GM21526 (cell line): ENCODE measurements around the gene MCTP1.
"Not testable (repeated sequence)": the region's sequence is repeated elsewhere in the genome, so short reads cannot be mapped to it uniquely, and the experiment has no call there.

Experiments
- ATAC-seq: cut with Tn5 transposase; IDR thresholded peaks from one replicate; pipeline ENCODE4 v1.9.1; 2021; ENCODE audit warnings: moderate library complexity; ENCODE audit not compliant: unreplicated experiment, low FRiP score

Gene MCTP1

DNA sequence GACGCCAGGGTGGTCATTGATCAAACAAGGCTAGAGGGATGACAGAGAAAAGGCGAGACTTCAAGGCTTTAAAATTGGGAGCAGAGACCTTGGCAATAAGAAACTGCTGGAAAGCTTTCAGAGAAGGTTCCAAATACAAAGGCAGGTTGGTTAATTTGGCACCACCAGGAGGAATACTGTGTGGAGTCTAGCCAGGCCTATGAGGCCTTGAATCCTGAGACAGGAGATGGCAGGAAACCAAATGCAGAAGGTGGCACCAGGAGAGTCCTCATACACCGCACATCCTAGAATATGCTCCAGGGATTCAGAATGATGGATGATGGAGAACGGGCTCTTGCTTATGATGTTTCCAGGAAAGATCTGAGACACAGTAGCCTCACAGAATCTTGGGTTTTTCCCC lies 90.0 kb downstream of the MCTP1 start:
- no peak for ATAC-seq

DNA sequence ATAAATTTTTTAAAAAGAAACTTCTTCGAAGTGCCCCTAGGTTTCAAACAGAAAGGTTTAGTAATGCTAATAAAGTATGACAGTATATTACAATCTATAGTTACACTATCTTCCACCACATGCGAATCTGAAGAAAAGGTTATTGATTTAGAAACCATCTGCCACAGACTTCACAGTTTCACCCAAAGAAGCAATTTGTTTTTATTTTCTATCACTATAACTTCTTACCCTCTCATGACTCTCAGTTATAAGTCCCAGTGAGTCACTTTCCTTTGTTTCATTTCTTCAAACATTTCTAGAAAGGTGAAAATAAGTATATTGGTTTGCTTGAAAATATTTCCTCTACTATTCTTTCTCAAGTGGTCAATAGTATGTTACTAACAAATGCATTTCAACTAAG lies 93.6 kb downstream of the MCTP1 start:
- ATAC-seq = peak; percentile 90

DNA sequence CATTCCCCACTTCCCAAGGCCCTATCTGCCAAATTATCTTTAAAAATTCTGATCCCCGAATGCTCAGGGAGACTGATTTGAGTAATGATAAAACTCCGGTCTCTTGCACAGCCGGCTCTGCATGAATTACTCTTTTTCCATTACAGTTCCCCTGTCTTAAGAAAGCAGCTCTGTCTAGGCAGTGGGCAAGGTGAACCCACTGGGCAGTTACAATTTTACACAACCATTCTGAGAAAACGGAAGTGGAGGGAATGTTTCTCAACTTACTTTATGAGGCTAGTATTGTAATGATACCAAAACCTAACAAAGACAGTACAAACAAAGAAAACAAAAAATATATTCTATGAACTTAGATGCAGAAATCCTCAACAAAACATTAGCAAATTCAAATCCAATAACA lies 100.0 kb downstream of the MCTP1 start:
- ATAC-seq = no peak

DNA sequence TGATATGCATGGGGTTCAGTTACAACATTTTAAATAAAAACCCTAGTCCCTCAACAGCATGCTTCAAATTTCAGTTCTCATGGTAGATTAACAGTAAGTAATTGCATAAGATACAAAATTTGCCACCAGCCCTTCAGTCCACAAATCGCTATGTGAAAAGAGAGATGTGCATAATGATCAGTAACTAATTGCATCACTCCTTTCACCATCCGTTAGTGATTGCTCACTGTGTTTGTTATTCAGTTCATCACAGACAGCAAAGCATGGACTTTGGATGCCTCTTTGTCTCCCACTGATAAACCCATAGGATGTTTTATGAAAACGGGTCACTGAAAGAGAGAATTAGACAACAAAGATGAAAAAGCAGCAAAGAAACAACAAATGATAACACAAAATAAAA lies 103.2 kb downstream of the MCTP1 start:
- no peak for ATAC-seq

DNA sequence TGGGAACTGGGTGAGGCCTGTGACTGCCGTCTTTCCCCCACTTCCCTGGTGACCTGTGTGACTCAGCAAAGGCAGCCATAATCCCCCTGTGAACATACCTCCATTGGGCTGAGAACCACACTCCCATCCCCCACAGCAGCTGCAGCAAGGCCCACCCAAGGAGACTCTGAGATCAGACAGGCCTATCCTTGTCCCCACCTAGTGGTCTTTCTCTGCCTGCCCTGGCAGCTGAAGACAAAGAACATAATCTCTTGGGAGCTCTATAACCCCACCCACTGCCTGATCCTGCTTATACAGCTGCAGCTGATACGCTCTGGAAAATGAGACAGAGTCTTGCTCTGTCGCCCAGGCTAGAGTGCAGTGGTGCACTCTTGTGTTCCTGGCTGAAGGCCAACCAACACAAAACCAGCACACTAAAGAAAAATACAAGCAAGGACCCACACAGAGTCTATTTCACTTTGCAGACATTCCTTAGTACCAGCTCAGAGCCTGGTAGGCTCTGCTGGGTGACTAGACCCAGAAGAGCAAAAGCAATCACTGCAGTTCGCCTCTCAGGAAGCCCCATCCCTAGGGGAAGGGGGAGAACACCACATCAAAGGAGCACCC lies 106.7 kb downstream of the MCTP1 start:
- ATAC-seq = no peak

DNA sequence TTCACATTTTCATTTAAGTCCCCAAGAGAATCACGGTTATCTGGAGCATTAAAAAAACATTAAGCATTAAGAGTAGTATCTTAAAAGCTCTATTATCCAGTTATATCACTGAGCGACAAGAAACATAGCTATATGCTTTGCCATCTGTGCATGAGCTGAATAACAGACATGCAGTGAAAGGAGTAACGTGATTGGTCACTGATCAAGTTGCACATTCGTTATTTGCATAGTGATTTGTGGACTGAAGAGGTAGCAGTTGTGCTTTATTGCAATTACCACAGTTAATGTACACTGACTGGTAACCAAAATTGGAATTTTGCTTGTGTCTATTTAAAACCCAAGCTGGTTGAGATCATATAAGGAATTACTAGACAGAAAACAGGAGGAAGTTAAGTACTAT lies 107.4 kb downstream of the MCTP1 start:
- ATAC-seq = no peak

DNA sequence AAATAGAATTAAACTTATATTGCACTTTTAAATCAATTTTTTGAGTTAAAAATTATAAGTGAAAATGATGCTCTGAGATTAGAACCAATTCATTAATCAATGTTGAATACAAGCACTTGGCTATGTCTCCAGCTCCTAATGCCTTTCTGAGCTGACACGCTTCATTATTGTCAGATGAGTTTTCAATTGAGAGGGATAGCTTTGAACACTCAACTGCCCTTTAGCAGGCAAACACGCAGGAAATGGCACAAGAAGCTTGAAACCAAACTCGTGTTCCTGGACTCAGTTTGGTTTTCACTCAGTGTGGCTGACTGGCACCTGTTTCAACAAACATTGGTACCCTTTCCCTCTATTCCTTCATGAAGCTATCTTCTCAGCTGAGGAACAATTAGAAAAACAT lies 109.8 kb downstream of the MCTP1 start:
- ATAC-seq = no peak

DNA sequence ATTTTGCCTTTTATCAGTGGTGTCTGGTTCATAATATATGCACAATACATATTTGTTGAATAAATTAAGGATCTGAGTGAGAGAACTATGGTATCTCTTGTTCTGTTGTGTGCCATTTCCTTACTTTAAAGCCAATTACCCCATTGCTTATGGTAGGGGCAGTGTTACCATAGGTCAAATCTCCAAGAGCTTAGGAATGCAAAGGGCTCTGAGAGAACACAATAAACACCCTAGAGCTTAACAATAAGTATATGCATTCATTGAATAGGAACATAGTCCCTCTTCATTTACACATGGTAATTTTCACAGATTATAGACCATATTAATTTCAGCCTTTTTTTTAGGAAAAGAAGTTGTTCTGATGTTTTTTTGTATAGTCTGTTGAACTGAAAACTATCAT lies 112.2 kb downstream of the MCTP1 start:
- ATAC-seq = no peak

DNA sequence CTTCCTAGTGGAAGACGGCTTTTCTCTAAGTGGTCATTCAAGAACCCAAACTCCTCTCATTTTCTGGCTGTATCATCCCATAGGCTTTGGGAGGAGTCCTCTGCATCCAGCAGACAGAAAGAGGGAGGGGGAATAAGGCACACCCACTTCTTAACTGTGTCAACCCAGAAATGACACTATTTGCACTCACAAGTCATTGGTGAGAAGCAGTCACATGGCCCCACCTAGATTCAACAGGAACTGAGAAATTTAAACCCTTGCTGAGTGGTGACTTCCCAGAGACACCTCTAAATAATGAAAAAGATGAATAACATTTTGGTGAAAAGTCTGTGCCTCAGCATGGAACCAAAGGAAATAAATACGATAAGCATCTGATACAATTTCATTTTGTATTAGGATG lies 120.0 kb downstream of the MCTP1 start:
- no peak for ATAC-seq

DNA sequence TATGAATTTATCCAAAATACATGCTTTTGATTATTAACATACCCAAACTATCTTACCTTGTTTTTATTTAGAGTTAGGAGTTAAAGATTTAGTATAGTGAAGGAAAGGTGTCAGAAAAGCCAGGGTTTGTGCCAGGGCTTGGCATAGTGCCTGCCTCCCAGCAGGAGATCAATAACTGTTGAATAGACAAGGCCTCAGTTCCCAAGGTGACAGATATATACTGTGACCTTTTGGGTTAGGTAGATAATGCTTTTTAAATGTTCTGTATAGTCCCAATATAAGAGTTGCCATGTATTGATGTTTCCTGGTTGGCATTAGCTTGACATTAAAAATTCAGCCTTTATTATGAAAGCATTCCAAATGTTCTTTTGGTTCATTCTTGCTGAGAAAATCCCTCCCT lies 121.8 kb downstream of the MCTP1 start:
- no peak for ATAC-seq

DNA sequence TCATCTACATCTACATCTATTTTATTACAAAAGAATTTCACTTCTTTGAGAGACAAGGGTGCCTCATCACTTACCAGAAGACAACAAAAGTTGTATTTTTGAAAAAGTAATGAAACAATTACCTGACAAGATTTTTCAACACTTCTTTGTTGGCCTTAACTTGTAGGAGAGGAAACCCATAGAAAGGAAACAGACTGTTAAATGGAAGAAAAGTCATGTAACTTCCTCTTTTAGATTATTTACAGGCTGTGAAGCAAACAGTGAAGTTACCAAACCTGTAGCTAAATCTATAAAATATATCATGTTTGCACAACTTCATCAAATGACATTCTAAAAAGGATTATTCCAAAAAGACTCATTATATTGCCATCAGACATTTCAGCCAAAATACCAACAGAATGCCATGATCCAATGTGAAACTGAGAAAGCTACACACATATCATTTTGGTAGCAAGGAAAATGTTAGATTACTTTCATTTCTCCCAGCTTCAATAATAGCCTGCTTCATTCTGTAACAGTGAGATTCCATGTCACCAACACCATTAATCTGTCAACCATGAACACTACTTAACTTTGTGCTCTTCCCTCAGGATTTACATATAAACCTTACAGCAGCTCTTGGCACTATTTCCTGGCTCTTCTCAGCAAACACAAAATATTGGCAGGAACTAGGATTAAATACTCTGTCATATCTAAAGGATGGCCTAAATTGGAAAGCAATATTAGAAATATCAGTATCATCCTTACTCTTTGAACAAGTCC lies 122.5 kb downstream of the MCTP1 start:
- ATAC-seq = no peak

DNA sequence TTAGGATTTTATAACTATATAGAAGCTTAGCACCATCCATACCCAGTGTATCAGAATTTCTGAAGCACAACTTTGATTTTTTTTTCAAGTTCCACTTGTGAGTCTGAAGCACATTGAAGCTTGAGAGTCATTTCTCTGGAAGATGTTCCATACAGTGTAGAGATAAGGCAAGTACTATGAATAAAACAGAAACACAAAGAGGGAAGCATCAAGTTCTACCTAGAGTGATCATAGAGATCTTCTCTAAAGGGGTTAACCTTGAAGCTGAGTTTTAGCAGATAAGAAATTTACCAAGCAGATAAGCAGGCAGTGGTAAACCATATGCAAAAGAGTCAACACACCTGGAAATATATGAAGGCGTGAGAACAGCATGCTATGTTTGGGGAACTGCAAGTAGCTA lies 125.3 kb downstream of the MCTP1 start:
- no peak for ATAC-seq

DNA sequence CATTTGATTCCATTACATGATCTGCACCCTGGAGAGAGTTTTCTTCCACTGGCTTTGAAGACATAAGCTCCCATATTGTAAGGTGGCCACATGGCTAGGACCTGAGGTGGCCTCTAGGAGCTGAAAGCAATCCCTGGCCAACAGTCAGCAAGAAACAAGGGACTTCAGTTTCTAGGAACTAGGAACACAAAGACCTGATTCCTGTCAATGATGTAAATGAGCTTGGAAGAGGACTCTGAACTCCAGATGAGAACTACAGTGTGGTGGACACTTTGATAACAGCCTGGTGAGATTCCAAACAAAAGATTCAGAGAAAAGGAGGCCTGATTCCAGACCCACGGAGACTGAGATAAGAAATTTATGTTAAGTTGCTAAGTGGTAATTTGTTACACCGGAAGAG lies 129.0 kb downstream of the MCTP1 start:
- ATAC-seq = no peak

DNA sequence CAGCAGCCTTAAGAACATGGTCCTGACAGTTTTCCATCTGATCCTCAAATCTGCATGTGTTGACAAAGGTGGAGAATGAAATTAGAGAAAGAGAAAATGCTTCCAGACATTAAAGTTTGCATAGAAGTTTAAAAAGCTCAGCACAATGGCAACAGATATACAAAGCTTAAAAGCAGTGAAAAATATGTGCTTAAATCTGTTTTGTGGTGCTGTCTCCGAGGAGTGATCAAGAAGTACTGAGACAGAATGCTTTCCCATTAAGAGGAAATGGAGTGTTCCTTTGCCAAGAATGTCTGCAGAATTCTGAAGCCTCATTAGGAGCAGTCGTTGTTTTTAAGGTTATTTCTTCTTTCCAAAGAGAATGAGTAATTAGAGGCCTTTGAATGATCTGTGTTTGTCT lies 131.4 kb downstream of the MCTP1 start:
- no peak for ATAC-seq

DNA sequence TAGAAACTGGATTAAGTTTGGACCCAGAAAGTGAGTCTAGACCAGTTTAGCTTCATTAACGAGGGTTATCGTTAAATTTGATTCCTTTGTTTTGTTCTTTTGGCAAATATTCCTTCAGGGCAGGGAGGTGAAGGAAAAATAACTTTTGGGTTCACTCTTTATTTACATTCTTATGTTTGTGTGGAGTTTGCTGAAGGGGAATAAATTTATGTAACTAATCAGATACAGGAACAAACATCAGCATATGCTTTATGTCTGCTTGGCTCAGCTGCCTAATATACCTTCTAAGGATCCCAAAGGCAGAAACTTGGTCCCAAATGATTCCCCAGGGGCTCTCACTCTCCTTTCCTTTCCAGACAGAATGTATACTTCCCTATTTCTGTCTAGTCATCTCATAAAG lies 132.4 kb downstream of the MCTP1 start:
- ATAC-seq = no peak

DNA sequence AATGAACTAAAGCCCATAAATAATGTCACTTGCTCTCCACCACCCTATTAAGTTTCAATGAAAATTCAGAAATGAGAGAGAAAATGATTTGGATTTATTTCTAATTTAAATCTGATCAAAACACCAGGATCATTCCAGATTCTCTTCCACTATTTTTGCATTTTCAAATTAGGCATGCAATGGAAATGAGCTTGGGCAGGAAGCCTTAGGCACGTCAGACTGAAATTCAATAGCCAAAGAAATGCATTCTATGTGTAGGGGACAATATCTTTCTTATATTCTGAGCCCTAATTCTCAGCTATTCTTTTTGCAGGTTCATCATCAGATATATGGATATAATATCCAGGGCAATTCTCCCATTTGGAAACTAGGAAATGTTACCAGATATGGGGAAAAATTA lies 132.8 kb downstream of the MCTP1 start:
- ATAC-seq = no peak

DNA sequence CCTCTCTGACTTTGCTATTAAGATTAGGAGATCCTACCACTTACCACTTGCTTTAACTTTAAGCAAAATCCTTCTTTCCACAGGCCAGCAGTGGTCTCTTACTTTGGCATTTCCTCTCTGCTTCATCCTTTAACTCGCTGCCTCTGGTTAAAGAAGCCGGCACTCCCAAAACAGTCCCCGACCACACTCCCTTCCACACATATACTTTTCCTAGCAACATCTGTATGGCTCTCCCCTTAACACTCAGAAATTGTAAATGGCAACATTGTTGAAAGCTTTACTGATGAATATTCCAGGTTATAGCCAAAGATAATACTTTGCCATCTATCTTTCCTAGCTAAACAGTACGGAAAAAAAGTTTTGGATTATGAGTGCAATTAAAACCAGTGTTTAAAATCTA lies 133.2 kb downstream of the MCTP1 start:
- no peak for ATAC-seq

DNA sequence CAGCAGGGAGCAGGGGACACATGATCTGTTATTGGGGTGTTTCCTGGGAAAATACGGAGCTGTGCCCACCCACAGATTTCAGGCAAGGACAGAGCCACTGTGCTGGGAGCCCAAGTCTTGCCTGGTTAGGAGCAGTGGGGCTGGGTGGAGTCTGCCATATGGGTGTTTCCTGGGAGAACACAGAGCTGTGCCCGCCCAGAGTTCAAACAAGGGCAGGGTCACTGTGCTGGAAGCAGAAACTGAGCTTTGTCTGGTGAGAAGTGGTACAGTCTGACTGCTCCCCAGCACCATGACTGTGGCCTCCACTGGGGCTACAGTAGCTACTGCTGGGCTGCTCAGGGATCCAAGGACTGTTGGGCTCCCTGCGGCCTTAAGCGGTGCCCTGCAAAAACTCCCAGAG lies 135.5 kb downstream of the MCTP1 start:
- ATAC-seq = no peak

DNA sequence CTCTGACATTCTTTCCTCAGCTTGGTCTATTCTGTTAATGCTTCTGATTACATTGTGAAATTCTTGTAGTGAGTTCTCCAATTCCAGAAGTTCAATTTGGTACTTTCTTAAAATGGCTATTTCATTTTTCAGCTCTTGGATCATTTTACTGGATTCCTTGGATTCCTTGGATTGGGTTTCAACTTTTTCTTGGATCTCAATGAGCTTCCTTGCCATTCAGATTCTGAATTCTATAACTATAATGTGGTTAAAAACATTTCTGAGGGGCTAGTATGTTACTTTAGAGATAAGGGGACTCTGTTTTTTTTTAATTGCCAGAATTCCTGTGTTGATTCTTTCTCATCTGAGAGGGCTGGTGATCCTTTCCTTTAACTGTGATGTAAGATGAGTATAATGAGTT lies 136.4 kb downstream of the MCTP1 start:
- no peak for ATAC-seq

DNA sequence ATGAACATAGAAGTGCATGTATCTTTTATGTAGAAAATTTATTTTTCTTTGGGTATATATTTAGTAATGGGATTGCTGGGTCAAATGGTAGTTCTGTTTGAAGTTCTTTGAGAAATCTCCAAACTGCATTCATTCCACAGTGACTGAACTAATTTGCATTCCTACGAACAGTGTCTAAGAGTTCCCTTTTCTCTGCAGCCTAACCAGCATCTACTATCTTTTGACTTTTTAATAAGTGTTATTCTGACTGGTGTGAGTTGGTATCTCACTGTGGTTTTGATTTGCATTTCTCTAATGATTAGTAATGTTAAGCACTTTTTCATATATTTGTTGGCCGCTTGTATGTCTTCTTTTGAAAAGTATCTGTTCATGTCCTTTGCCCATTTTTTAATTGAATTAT lies 141.0 kb downstream of the MCTP1 start:
- not testable (repeated sequence) for ATAC-seq

DNA sequence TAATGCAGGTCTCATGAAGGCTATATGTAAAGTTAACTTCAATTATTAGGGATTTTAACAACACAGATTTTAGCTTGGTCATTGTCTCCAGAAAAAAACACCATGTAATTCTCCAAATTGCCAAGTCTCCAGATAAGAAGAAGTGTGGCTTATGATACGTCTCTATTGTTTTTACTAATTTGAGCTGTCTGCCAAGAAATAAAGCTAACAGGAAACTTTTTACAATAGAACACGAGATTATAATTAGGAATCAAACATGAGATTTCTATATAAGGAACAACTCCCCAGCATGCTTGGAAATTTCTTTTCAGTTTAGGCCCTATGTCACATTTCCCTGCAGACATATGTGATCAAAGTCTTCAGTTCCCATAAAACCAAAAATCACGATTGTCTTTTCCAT lies 142.7 kb downstream of the MCTP1 start:
- ATAC-seq = no peak

DNA sequence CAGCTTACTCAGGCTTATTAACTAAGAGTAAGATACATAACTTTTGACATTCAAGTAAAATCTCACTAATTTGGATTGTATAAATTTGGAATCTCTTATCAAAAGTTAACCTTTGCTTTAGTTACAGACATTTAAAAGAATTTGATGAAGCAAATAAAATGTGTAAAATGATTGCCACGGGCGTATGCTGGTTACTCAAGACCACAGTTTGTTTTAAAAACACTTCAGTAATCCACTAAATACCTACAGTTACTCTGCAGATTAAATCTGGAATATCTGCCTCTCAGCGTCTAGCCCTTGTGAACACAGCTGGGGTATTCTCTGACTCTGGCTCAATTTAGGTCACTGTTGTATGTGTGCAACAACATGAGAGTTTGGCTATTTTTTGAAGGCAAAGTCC lies 143.8 kb downstream of the MCTP1 start:
- no peak for ATAC-seq

DNA sequence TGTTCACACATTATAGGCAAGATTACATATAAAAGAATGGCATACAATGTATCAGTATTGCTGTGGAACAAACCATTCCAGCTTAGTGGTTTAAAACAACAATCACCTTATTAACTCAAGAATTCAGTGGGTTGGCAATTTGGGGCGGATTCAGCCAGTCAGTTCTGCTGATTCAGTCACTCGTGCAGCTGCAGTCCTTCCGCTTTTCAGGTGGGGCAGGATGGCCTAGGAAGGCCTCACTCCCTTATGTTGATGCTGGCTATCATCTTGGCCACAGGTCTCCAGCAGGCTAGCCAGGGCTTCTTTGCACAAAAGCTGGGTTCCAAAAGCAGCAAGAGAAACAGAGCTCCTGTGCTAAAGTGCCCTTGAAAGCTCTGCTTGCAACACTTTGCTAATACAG lies 150.6 kb downstream of the MCTP1 start:
- ATAC-seq = no peak
